SHP77 treated with DMSO at 0.1 percent for 48 hours (cell line): Measurements from ENCODE around the gene ALG14.
"Not testable (repeated sequence)": the region's sequence is repeated elsewhere in the genome, so short reads cannot be mapped to it uniquely, and the experiment has no call there.

ENCODE experiments used
- DNase-seq: peaks from one replicate; lab custom pipeline; 2025; lab: John Stamatoyannopoulos, UW

ALG14 gene

GRCh38 chr1:95086949-95087533 lies 14.3 kb upstream of the ALG14 start:
- no peak for DNase-seq

DNA sequence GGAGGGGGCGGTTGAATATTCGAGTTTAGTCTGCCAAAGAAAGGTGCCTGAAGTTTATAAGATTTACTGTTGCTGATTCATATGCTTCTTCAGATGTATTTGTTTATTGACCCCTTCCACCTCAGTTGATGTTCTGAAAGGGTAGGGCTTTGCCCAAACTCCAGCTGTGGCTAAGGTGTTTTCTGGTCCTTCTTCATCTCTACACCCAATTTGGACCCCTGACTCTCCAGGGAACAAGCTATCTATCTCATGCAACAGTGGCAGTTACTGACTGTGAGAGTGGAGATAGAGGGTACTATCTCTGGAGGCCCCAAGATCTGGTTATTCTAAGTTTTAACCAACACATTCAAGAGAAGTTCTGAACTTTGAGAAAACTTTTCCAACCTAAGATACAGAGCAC lies 12.6 kb upstream of the ALG14 start:
- DNase-seq, result no peak

DNA sequence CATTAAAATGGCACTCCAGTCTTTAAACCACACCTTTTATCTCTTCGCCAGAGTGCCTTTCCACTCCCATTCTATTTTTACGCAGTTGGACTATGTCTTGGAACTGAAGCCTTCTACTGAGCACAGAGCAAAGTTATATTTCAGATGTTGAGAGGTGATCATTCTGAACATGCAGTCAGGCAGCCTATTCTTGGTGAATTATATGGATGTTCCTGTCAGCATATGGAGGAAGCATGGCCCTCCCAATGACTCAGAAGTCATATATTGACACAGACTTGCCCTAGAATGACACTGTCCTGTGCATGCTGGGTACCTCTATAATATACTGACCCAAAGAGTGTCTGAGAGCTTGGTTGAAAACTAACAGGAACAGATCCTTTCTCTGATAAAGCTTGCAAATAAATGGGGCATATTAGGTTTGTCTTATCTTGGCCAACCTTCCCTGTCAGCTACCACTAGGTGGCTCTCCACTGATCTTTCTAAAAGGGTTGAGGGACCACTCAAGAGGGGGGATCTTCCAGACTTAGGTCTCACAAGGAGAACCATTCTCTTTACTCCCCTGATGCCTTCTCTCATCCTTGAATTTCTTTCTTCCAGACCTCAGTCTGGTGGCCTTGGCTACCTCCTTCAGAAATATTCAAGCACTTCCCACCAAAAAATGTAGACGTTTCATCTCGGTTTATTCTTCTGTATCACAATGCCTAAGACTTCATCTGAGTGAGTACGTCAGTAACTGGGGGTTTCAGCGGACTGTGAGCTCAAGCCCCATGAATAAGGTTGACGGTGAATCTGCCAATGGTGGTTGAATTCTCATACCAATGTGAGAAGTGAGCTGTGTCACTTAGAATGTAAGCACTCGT lies 11.8 kb upstream of the ALG14 start:
- no peak for DNase-seq

GRCh38 chr1:95080879-95081278 lies 8.1 kb upstream of the ALG14 start:
- DNase-seq, result no peak

DNA sequence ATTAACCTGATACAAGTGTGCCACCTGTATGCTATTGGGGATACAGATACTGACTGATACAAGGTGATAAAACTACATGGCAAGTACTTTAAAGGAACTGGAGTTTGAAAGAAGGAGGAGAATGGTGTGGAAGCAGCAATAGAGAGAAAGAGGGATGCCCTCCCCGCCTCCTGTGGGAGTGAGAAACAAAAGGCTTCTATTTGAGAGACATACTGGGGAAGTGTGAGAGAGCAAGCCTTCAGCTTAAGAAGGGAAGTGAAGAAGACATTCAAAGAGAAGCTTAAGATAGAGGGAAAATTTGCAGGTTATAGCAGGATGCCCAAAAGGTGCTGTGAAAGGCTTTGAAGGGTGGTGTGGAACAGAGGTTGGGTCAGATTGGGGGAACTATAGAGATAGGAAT lies 7.7 kb upstream of the ALG14 start:
- no peak for DNase-seq

GRCh38 chr1:95076034-95076433 lies 3.3 kb upstream of the ALG14 start:
- no peak for DNase-seq

DNA sequence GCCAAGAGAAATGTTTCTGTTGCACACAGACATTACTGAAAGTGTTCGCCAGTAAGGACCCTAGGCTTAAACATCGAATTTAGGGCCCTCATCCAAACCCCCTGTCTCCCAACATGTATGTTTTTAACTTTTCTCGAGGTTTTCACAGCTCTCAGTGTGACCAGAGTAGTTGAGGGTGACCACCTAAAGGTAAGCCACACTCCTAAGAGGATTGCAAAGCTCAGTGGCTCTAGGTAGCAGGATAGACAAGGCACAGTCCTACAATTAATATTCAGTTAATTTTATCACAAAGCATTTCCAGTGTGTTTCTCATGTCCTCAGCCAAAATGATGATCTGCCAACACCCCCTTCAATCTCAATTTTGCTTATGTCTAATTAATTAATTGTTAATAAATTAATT lies 695 bp upstream of the ALG14 start:
- no peak for DNase-seq

GRCh38 chr1:95072117-95072516 lies 634 bp downstream of the ALG14 start:
- no peak for DNase-seq

GRCh38 chr1:95071539-95071938 lies 1.2 kb downstream of the ALG14 start:
- no peak for DNase-seq

- DNase-seq, result no peak
Measured at GRCh38 chr1:95069710-95070093, 3.0 kb downstream of the ALG14 start.

- DNase-seq, result no peak
Measured at GRCh38 chr1:95068956-95069709, 3.6 kb downstream of the ALG14 start.

DNA sequence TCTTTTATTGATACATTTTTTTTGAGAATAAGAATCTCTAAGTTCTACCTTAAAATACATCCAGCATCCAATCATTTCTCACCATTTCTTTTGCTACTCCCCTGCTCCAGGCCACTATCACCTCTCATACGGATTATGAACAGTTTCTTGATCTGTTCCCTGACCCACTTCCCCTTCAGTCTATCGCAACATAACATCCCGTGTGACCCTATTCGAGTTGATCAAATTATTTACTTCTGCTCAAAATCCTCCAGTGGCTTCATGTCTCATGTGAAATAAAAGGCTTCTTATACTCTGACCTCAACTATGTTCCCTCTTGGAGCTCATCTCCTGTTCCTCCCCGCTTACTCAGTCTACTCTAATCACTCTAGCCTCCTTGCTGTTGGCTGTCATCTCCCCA lies 5.2 kb downstream of the ALG14 start:
- no peak for DNase-seq

- DNase-seq, result no peak
Measured at GRCh38 chr1:95067062-95067461, 5.7 kb downstream of the ALG14 start.

DNA sequence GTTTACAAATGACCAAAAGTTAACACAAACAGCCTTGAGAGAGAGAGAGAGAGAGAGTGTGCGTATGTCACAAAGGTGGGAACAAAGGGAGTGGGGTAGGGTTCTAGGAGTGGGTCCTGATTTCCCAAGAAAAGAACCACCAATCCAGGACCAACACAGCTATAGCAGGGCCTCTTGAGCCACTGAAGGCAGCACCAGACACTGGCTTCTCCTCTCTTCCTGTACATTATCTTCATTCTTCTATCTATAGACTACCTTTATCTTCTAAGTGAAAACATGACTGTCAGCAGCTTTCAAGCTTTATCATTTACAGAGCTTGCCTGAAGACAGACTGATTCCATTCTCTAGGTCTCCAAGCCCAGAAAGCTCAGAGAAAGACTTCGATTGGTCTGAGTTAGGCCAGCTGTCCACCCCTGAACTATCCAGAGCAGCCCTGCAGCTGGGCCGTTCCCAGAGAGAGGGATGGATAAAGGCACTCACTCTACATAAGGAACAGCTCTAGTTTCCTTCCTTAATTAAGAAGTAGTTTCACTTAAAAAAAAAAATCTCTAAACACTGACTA lies 11.2 kb downstream of the ALG14 start:
- DNase-seq, result no peak

DNA sequence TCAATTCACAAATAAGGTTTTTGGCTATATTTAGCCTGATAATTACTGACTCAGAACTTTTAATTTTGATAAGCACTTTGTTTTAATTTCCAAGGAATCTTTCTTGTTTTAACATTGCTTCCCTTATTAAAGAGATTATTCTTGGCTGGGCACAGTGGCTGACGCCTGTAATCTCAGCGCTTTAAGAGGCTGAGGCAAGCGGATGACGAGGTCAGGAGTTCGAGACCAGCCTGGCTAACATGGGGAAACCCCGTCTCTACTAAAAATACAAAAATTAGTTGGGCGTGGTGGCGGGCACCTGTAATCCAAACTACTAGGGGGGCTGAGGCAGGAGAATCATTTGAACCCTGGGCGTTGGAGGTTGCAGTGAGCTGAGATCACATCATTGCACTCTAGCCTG lies 13.8 kb downstream of the ALG14 start:
- DNase-seq, result no peak

DNA sequence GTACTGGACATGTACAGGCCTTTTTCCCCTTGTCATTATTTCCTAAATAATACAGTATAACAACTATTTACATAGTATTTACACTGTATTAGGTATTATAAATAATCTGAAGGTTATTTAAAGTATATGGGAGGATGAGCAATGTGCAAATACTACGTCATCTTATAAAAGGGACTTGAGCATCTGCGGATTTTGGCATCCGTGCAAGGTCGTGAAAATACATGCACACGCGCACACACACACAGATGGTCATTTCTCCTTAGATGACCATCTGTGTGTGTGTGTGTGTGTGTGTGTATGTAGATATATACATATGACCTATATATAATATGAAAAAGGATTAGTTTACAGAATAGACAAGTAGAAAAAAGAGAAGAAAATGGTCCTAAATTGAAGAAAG lies 15.4 kb downstream of the ALG14 start:
- no peak for DNase-seq

DNA sequence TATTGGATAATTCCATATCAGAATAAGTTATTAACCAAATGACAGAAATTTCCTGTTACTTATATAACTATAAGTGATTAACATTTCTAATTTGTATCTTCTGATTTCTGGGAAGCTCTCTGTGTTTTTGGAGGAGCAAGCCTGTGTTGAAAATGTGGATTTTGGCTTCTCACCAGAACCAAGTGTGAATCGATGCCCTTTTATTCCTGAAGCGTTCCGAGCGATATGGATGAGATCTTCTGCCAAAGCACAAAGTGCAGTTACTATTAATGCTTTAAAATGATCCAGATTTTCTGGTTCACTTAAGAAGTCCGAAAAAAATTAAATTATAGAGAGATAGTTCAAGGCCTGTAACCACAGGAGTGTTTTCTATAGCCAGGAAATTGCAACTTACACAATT lies 22.8 kb downstream of the ALG14 start:
- no peak for DNase-seq

DNA sequence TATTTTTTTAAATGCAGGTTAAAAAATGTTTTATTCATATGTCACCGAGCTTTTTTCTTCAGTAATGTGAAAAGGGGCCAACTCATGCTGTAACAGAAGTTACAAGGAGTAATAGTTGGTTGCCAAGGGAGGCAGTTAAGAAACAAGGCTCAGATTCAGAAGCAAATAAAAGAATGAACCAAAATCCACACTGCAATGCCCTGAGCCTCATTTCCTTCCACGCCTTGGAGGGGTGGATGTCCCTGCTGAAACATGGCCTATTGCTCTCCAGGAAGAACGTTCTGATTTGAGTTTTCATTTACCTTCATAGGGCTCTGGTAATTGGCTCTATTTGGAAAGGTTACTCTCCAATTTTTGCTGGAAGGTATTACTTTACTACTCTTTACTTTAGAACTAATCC lies 24.4 kb downstream of the ALG14 start:
- no peak for DNase-seq

GRCh38 chr1:95047624-95048023 lies 25.1 kb downstream of the ALG14 start:
- DNase-seq, result not testable (repeated sequence)

GRCh38 chr1:95046359-95046758 lies 26.4 kb downstream of the ALG14 start:
- no peak for DNase-seq

- peak; percentile 41 for DNase-seq
Measured at GRCh38 chr1:95043141-95043980, 29.4 kb downstream of the ALG14 start.

- DNase-seq, result no peak
Measured at GRCh38 chr1:95042286-95042685, 30.5 kb downstream of the ALG14 start.
